Hepatocyte (in vitro differentiated cells): Measurements from ENCODE around the gene FAIM.

Source experiments
- CTCF ChIP-seq: fragments of 200-600 bp; sonication (generic); IDR thresholded peaks from 2 replicates; pipeline ENCODE4 v1.5.1; 2016; ENCODE audit warnings: antibody characterized with exemption, mild to moderate bottlenecking; ENCODE audit not compliant: poor library complexity
- EZH2 ChIP-seq: fragments of 200-600 bp; sonication (generic); IDR thresholded peaks from 2 replicates; pipeline ENCODE4 v1.6.1; 2016; ENCODE audit warnings: antibody characterized with exemption, mild to moderate bottlenecking, borderline replicate concordance

GRCh38 chr3:138668107-138668506 is 59.5 kb downstream of the FAIM start:
- no peak for TF ChIP-seq CTCF
- no peak for TF ChIP-seq EZH2
